Endothelial cell of umbilical vein (primary cell): ENCODE data around the gene VAPB. TPM values are rescaled to one million over a fixed set of nuclear protein-coding genes. Genes with fewer than 3 reads are reported as not detected.

Experiments used
- BruUV-seq: library from RNA; stranded (reverse); fragments of 400-500 nt; replicated peaks from 2 replicates; lab custom pipeline; 2021; lab: Mats Ljungman, UMichigan
- CTCF ChIA-PET: fragments of 300-600, 350-600 bp; sonication (Branson Sonifier 250); formaldehyde crosslinking; loops from one replicate; lab custom pipeline; 2021; ENCODE audit warnings: antibody characterized with exemption, inconsistent platforms; lab: Charles Lee
- POLR2A ChIA-PET: fragments of 300-600, 350-600 bp; sonication (Branson Sonifier 250); formaldehyde crosslinking; loops from one replicate; lab custom pipeline; 2021; ENCODE audit warnings: antibody characterized with exemption, inconsistent platforms; lab: Charles Lee
- DNase-seq: peaks from one replicate; pipeline ENCODE4 v3.0.0-alpha.2; 2011; ENCODE audit warnings: low read depth, low spot score
- FAIRE-seq: peaks from 2 replicates; lab custom pipeline; 2011; peaks lifted over from hg19 to GRCh38; lab: Jason Lieb, UNC
- H2AFZ ChIP-seq: 2 replicates; pipeline ENCODE4 v1.6.0; 2012; ENCODE audit warnings: low read depth, low read length, control low read depth, inconsistent platforms
- H3K27ac ChIP-seq: 2 replicates; pipeline ENCODE4 v1.5.1; 2011; ENCODE audit warnings: low read depth, mild to moderate bottlenecking, control low read depth, low read length, moderate library complexity; ENCODE audit not compliant: insufficient read depth
- H3K27me3 ChIP-seq, 2 experiments: 2 replicates each; pipeline versions ENCODE4 v1.6.0 to v1.6.1; 2011; ENCODE audit warnings: low read length in 2 of 2, mixed read lengths in 1 of 2; ENCODE audit not compliant: control insufficient read depth in 2 of 2, insufficient read depth in 2 of 2
- H3K36me3 ChIP-seq, 2 experiments: 2 replicates in 1 of 2; 3 replicates in 1 of 2; pipeline ENCODE4 v1.5.1; 2011; ENCODE audit warnings: low read length in 2 of 2, mild to moderate bottlenecking in 1 of 2, moderate library complexity in 1 of 2; ENCODE audit not compliant: control insufficient read depth in 2 of 2, insufficient read depth in 2 of 2; ENCODE audit errors: extremely low read depth in 1 of 2
- H3K4me1 ChIP-seq: 3 replicates; pipeline ENCODE4 v1.5.1; 2011; ENCODE audit warnings: mild to moderate bottlenecking, low read length; ENCODE audit not compliant: control insufficient read depth, insufficient read depth; ENCODE audit errors: extremely low read depth
- H3K4me2 ChIP-seq: 2 replicates; pipeline ENCODE4 v1.6.1; 2011; ENCODE audit warnings: low read length, control low read depth, mixed read lengths; ENCODE audit not compliant: insufficient read depth
- H3K4me3 ChIP-seq, 3 experiments: fragments of 200-600 bp in 1 of 3; sonication (generic), shearing (Covaris generic) in 1 of 3; replicated peaks in 1 of 3; 2 replicates each; pipeline ENCODE4 v1.5.1; 2011 to 2016; ENCODE audit warnings: control low read depth in 3 of 3, low read length in 3 of 3, mild to moderate bottlenecking in 2 of 3, inconsistent platforms in 1 of 3, low read depth in 1 of 3, moderate library complexity in 1 of 3; ENCODE audit not compliant: insufficient read depth in 1 of 3
- H3K79me2 ChIP-seq: 2 replicates; pipeline ENCODE4 v1.6.0; 2012; ENCODE audit warnings: low read length, inconsistent platforms; ENCODE audit not compliant: control insufficient read depth, insufficient read depth
- H3K9ac ChIP-seq: replicated peaks from 2 replicates; pipeline ENCODE3; 2011; ENCODE audit warnings: low read length, control low read depth; ENCODE audit not compliant: insufficient read depth; ENCODE audit errors: extremely low read depth
- H3K9me1 ChIP-seq: replicated peaks from 3 replicates; pipeline ENCODE4 v1.6.0; 2011; ENCODE audit warnings: mild to moderate bottlenecking, low read length; ENCODE audit not compliant: control insufficient read depth, insufficient read depth; ENCODE audit errors: extremely low read depth
- H3K9me3 ChIP-seq: replicated peaks from 2 replicates; pipeline ENCODE4 v1.5.1; 2012; ENCODE audit warnings: low read length, inconsistent platforms; ENCODE audit not compliant: control insufficient read depth, insufficient read depth
- H4K20me1 ChIP-seq: replicated peaks from 2 replicates; pipeline ENCODE3; 2011; ENCODE audit warnings: mild to moderate bottlenecking, low read length; ENCODE audit not compliant: control insufficient read depth, insufficient read depth; ENCODE audit errors: extremely low read depth
- CTCF ChIP-seq, 2 donors: IDR thresholded peaks; 1 replicate in 1 of 2; 2 replicates in 1 of 2; pipeline ENCODE4 v1.5.1; 2011; ENCODE audit warnings: low read length in 2 of 2, mild to moderate bottlenecking in 2 of 2, moderate library complexity in 2 of 2, control low read depth in 1 of 2, inconsistent platforms in 1 of 2, low read depth in 1 of 2; ENCODE audit not compliant: insufficient read depth in 1 of 2; ENCODE audit errors: extremely low read depth in 1 of 2
- EZH2 ChIP-seq: IDR thresholded peaks from 2 replicates; pipeline ENCODE4 v1.6.1; 2012; ENCODE audit warnings: borderline replicate concordance, low read depth, mild to moderate bottlenecking, moderate library complexity, low read length, inconsistent platforms; ENCODE audit not compliant: severe bottlenecking
- FOS ChIP-seq: IDR thresholded peaks from 2 replicates; pipeline ENCODE4 v1.6.1; 2011; ENCODE audit warnings: mild to moderate bottlenecking, low read length, moderate library complexity, borderline replicate concordance; ENCODE audit not compliant: insufficient read depth
- GATA2 ChIP-seq: IDR thresholded peaks from 2 replicates; pipeline ENCODE4 v1.7.0; 2011; ENCODE audit warnings: low read depth, mild to moderate bottlenecking, moderate library complexity, mixed read lengths, low read length; ENCODE audit not compliant: insufficient read length, insufficient read depth
- JUN ChIP-seq: IDR thresholded peaks from 2 replicates; pipeline ENCODE4 v1.6.1; 2011; ENCODE audit warnings: borderline replicate concordance, low read depth; ENCODE audit not compliant: insufficient read length, insufficient read depth
- MAX ChIP-seq: IDR thresholded peaks from 2 replicates; pipeline ENCODE4 v1.6.1; 2011; ENCODE audit not compliant: insufficient read depth, insufficient read length
- MYC ChIP-seq: IDR thresholded peaks from one replicate; pipeline ENCODE4 v1.6.1; 2011; ENCODE audit warnings: mild to moderate bottlenecking, low read depth, low read length
- POLR2A ChIP-seq: IDR thresholded peaks from 2 replicates; pipeline ENCODE4 v1.6.1; 2012; ENCODE audit warnings: low read depth, mild to moderate bottlenecking, control low read depth, low read length
- POLR2AphosphoS5 ChIP-seq: IDR thresholded peaks from 2 replicates; pipeline ENCODE4 v1.6.1; 2012; ENCODE audit warnings: low read depth, mild to moderate bottlenecking, control low read depth, low read length, moderate library complexity; ENCODE audit not compliant: insufficient read depth
- dilution Hi-C: fragments of 300-500 bp; cut with MboI; formaldehyde crosslinking; loops from one replicate; pipeline ENCODE4 v1.15.0; 2019; ENCODE audit warnings: low sequenced_read_pairs; ENCODE audit not compliant: extremely low pct_ligation_motif_present
- intact Hi-C: fragments of 100-400 bp; cut with micrococcal nuclease; formaldehyde crosslinking; loops from one replicate; pipeline ENCODE4 v1.10.0; 2022
- polyA plus RNA-seq, 4 experiments: library from polyadenylated mRNA; depleted of rRNA in 3 of 4; stranded (reverse) in 3 of 4; unstranded in 1 of 4; fragments of >200 nt; gene quantifications; 2 replicates each; pipeline versions ENCODE4 v1.2.1 to v1.2.3, GENCODE V29; 2011 to 2012; ENCODE audit warnings: missing spikeins in 1 of 4
- total RNA-seq: library from RNA; stranded (reverse); gene quantifications from 2 replicates; pipeline ENCODE4 v1.2.3, GENCODE V29; 2021

Gene VAPB
- total and polyA plus RNA-seq, 2 donors (not counting 3 experiments of a cell fraction or from before 2014, with no cell fraction given) = 17.9 to 48.9 TPM

GRCh38 chr20:58472273-58473018 is 83.4 kb downstream of the VAPB start:
- dilution Hi-C loops = loop anchor here (25.0 kb wide), 1 partner anchor 235 kb away; the partner anchor contains the start of gene ANKRD60
- H3K4me2 ChIP-seq = no peak overlapping the region

More at GRCh38 chr20:58472273-58473018, 83.4 kb downstream of the VAPB start:
- H3K27me3 ChIP-seq = no peaks in the 10 kb centered on the region
- H3K27ac ChIP-seq = no peak overlapping the region
- no peak overlapping the region for H3K9ac ChIP-seq
- FAIRE-seq = no peak
- CTCF ChIA-PET = interaction anchor here (1.2 to 1.5 kb wide), 2 partner anchors 8 to 398 kb away, joined by 3 to 8 read pairs; no protein-coding TSS in a partner anchor
- intact Hi-C loops = no loop called here
- H4K20me1 ChIP-seq = no peaks in the 10 kb centered on the region
- H3K9me1 ChIP-seq = no peaks in the 10 kb centered on the region
- no peaks in the 10 kb centered on the region for H3K36me3 ChIP-seq
- H3K4me1 ChIP-seq = no peaks in the 10 kb centered on the region
- no peaks in the 10 kb centered on the region for H3K79me2 ChIP-seq
- H3K4me3 ChIP-seq = no peak overlapping the region
- no peak overlapping the region for H2AFZ ChIP-seq
- no peak for TF ChIP-seq MAX
- TF ChIP-seq GATA2 = no peak
- TF ChIP-seq POLR2AphosphoS5 = no peak
- TF ChIP-seq EZH2 = no peak
- no peak for TF ChIP-seq JUN
- TF ChIP-seq CTCF (IDR thresholded peaks at IDR 0.05; ENCODE audit: extremely low read depth in 1 of 2, insufficient read depth in 1 of 2, low read depth in 1 of 2, low read length in 2 of 2) = no peak
- TF ChIP-seq FOS = no peak
- TF ChIP-seq MYC = no peak
- TF ChIP-seq POLR2A = no peak
- DNase-seq = no peak
- POLR2A ChIA-PET = no interaction called here
- no TSS peak for BruUV-seq
- H3K9me3 ChIP-seq = no peaks in the 10 kb centered on the region
